ENCODE results near the gene CCDC73. TPM values are rescaled to one million over a fixed set of nuclear protein-coding genes. Genes with fewer than 3 reads are reported as not detected.

The CCDC73 gene
- total and polyA plus RNA-seq, 2 donors (not counting 1 experiment from before 2014, with no cell fraction given) = 0.05 TPM; not detected in 1

- no peak overlapping the region for H3K4me2 ChIP-seq (replicated peaks; ENCODE audit: low read depth, low read length, poor library complexity, severe bottlenecking)
- TF ChIP-seq EZH2 (IDR thresholded peaks at IDR 0.05; ENCODE audit: borderline replicate concordance, insufficient read depth, low read depth, low read length, poor library complexity, severe bottlenecking) = no peak
- TF ChIP-seq, protein P1, sequence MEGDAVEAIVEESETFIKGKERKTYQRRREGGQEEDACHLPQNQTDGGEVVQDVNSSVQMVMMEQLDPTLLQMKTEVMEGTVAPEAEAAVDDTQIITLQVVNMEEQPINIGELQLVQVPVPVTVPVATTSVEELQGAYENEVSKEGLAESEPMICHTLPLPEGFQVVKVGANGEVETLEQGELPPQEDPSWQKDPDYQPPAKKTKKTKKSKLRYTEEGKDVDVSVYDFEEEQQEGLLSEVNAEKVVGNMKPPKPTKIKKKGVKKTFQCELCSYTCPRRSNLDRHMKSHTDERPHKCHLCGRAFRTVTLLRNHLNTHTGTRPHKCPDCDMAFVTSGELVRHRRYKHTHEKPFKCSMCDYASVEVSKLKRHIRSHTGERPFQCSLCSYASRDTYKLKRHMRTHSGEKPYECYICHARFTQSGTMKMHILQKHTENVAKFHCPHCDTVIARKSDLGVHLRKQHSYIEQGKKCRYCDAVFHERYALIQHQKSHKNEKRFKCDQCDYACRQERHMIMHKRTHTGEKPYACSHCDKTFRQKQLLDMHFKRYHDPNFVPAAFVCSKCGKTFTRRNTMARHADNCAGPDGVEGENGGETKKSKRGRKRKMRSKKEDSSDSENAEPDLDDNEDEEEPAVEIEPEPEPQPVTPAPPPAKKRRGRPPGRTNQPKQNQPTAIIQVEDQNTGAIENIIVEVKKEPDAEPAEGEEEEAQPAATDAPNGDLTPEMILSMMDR (IDR thresholded peaks at IDR 0.05) = peak; percentile 67
- H3K9me3 ChIP-seq (ENCODE audit: control extremely low read depth in 1 of 3, control insufficient read depth in 2 of 3, insufficient read depth in 1 of 3, low read length in 2 of 3) = no peaks in the 10 kb centered on the region
- no peaks in the 10 kb centered on the region for H3K4me1 ChIP-seq (ENCODE audit: control insufficient read depth in 2 of 2, insufficient read depth in 2 of 2, low read length in 2 of 2)
- Mint-ChIP-seq H3K27ac (no peak overlapping the region), H3K27me3 (no peaks in the 10 kb centered on the region), H3K9me3 (ENCODE audit: insufficient read depth) (no peaks in the 10 kb centered on the region), H3K4me1 (no peaks in the 10 kb centered on the region), H3K4me3 (no peak overlapping the region)
- no peaks in the 10 kb centered on the region for H3K79me2 ChIP-seq (ENCODE audit: control insufficient read depth, insufficient read depth, low read length)
- ATAC-seq (ENCODE audit: low read depth) (peak; percentile 61), DNase-seq (peak; percentile 49)
- no peak overlapping the region for H3K4me3 ChIP-seq (ENCODE audit: control extremely low read depth in 1 of 5, extremely low read depth in 1 of 5, insufficient read depth in 1 of 5, low read depth in 2 of 5, low read length in 4 of 5)
- CTCF ChIA-PET = interaction anchor here (0.8 to 2.3 kb wide), 6 partner anchors 15 to 1020 kb away, joined by 3 to 13 read pairs (median 4); no protein-coding TSS in a partner anchor
- intact Hi-C loops (cut with micrococcal nuclease) = loop anchor here (1.0 kb wide), 1 partner anchor 256 kb away; no protein-coding TSS in a partner anchor
- POLR2A ChIA-PET = no interaction called here
- no peaks in the 10 kb centered on the region for H3K36me3 ChIP-seq (replicated peaks in 1 of 2; ENCODE audit: control extremely low read depth in 1 of 2, control insufficient read depth in 1 of 2, extremely low read depth in 1 of 2, insufficient read depth in 2 of 2, low read length in 1 of 2)
- 36% methylated on average over 3 of the region's 3 CpGs for WGBS (ENCODE audit: insufficient coverage)
- H3K27me3 ChIP-seq (replicated peaks in 1 of 4; ENCODE audit: control extremely low read depth in 1 of 4, control insufficient read depth in 3 of 4, insufficient read depth in 4 of 4, low read length in 3 of 4) = no peaks in the 10 kb centered on the region
- no peak overlapping the region for H2AFZ ChIP-seq (ENCODE audit: insufficient read depth, low read depth, low read length, poor library complexity, severe bottlenecking)
- no peaks in the 10 kb centered on the region for H4K20me1 ChIP-seq (ENCODE audit: control insufficient read depth, insufficient read depth, low read length, poor library complexity, severe bottlenecking)
- H3K27ac ChIP-seq (ENCODE audit: low read length in 2 of 2) = no peak overlapping the region
- H3K9ac ChIP-seq (ENCODE audit: low read length) = no peak overlapping the region
These were observed 14.9 kb upstream of the CCDC73 start for GRCh38 chr11:32809313-32809712.

DNA sequence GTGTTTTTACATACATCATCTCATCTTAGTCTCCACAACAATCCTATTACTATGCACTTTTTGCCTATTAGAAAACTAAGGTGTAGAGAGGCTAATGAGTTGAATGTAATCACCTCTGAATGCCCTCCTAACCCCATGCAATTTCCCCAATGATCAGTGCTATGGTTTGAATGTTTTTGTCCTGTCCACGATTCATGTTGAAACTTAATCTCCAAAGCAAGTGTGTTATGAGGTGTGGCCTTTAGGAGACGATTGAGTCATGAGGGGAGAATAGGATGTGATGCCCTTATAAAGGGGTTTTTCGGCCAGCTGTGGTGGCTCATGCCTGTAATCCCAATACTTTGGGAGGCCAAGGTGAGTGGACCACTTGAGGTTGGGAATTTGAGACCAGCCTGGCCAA, 2.0 kb upstream of the CCDC73 start:
- Histone ChIP-seq H3K36me3 (replicated peaks in 1 of 2; ENCODE audit: control extremely low read depth in 1 of 2, control insufficient read depth in 1 of 2, extremely low read depth in 1 of 2, insufficient read depth in 2 of 2, low read length in 1 of 2) (no peaks in the 10 kb centered on the region), H3K27ac (ENCODE audit: low read length in 2 of 2) (no peak overlapping the region), H3K4me3 (ENCODE audit: control extremely low read depth in 1 of 5, extremely low read depth in 1 of 5, insufficient read depth in 1 of 5, low read depth in 2 of 5, low read length in 4 of 5) (no peak overlapping the region), H3K27me3 (replicated peaks in 1 of 4; ENCODE audit: control extremely low read depth in 1 of 4, control insufficient read depth in 3 of 4, insufficient read depth in 4 of 4, low read length in 3 of 4) (peaks cover 0 to 3% (median 0%) of the 10 kb centered on the region in 4 experiments), H3K4me2 (replicated peaks; ENCODE audit: low read depth, low read length, poor library complexity, severe bottlenecking) (no peak overlapping the region), H3K9me3 (ENCODE audit: control extremely low read depth in 1 of 3, control insufficient read depth in 2 of 3, insufficient read depth in 1 of 3, low read length in 2 of 3) (no peaks in the 10 kb centered on the region), H4K20me1 (ENCODE audit: control insufficient read depth, insufficient read depth, low read length, poor library complexity, severe bottlenecking) (no peaks in the 10 kb centered on the region), H2AFZ (ENCODE audit: insufficient read depth, low read depth, low read length, poor library complexity, severe bottlenecking) (no peak overlapping the region), H3K79me2 (ENCODE audit: control insufficient read depth, insufficient read depth, low read length) (no peaks in the 10 kb centered on the region), H3K9ac (ENCODE audit: low read length) (no peak overlapping the region), H3K4me1 (ENCODE audit: control insufficient read depth in 2 of 2, insufficient read depth in 2 of 2, low read length in 2 of 2) (peaks cover 0 to 6% of the 10 kb centered on the region in 2 donors)
- no peaks in the 10 kb centered on the region for H3K9me3 Mint-ChIP-seq (ENCODE audit: insufficient read depth)
- ATAC-seq (ENCODE audit: low read depth) (no peak), DNase-seq (no peak)
- ChIA-PET POLR2A (no interaction called here), CTCF (interaction anchor here (0.6 to 1.0 kb wide), 2 partner anchors 43 to 558 kb away, joined by 3 read pairs; no protein-coding TSS in a partner anchor)
- peaks cover 7% of the 10 kb centered on the region for H3K4me1 Mint-ChIP-seq
- TF ChIP-seq, protein P1 (IDR thresholded peaks at IDR 0.05) = no peak
- no peak for TF ChIP-seq EZH2 (IDR thresholded peaks at IDR 0.05; ENCODE audit: borderline replicate concordance, insufficient read depth, low read depth, low read length, poor library complexity, severe bottlenecking)
- H3K27me3 Mint-ChIP-seq = peaks cover 4% of the 10 kb centered on the region
- no peak overlapping the region for H3K27ac Mint-ChIP-seq
- intact Hi-C loops (cut with micrococcal nuclease) = no loop called here
- WGBS (ENCODE audit: insufficient coverage) = 69% methylated on average over 2 of the region's 3 CpGs
- no peak overlapping the region for H3K4me3 Mint-ChIP-seq

Measured in B cell (primary cell).